UCSD-AML1 (cell line): ENCODE results near the gene HIF1AN.

ENCODE experiments used
- DNase-seq: peaks from one replicate; lab custom pipeline; 2025; ENCODE audit not compliant: unreplicated experiment; lab: John Stamatoyannopoulos, UW

HIF1AN gene

GRCh38 chr10:100520811-100521210 lies 14.9 kb upstream of the HIF1AN start:
- DNase-seq = no peak

DNA sequence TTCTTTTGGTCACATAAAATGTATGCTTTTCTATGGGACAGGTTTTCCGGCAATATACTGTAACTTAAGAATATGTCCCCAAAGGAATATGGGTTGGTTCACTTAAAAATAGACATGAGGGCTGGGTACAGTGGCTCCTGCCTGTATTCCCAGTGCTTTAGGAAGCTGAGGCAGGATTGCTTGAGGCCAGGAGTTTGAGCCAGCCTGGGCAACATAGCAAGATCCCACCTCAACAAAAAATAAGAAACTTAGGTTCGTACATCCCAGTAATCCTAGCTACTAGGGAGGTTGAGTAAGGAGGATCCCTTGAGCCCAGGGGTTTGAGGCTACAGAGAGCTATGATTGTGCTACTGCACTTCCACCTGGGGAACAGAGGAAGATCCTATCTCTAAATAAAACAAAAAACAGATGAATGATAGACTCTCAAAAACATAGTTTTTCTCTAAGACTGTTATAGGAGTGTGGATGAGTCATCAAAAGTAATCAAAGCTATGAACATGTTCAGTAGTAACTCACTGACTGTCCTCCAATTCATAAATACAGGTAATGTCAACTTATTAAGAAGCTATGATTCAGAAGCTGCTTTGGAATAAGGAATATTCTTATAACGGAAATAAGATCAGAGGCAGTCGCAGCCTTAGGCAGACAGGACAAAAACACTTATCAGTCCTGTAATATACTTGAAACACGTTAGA lies 13.5 kb upstream of the HIF1AN start:
- no peak for DNase-seq

- no peak for DNase-seq
Observed at GRCh38 chr10:100522945-100523344, 12.8 kb upstream of the HIF1AN start.

DNA sequence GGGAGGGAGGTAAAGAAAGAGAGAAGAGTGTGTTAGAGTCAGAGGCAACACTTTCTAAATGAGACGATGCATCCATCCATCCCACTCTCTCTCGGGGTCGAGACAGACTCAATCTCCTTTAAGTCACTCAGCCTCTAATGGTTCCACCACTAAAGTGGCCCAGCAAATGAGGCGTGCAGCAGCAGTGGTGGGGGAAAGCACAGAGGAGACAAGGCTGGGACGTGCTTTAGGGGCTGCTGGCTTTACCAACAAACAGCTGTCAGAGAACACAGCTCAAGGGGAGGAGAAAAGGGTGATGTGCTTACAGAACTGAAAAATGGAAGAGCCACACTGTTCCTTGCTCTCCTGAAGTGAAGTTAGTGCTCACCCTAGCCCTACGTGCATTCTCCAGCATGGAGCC lies 11.5 kb upstream of the HIF1AN start:
- DNase-seq = no peak

GRCh38 chr10:100524638-100525037 lies 11.1 kb upstream of the HIF1AN start:
- DNase-seq = no peak

DNA sequence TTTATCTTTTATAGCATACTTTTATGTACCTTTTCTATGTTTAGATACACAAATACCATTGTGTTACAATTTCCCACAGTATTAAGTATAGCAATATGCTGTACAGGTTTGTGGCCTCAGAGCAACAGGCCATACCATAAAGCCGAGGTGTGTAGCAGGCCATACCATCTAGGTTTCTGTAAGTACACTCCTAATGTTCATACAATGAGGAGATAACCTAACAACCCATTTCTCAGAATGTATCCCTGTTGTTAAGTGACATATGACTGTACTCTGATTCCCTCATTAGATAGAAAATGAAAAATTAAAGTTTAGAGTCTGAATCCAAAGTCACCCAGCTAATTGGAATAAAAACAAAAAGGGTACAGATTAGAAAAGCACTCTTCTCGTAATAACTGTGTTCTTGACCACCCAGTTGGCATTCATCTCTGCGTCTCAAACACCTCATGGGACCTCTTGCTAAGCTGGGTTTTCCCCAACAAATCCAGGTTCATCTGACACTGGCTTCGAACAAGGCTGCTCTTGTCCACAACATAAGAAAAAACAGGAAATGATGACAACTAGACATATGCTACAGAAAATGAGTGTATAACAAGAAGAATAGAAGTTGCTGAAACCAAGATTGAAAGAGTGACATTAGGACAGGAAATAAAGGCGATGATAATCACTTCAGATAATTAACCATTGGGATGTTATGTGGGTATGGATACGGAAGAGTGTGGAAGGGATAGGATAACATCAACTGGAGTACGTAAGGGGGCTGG lies 7.4 kb upstream of the HIF1AN start:
- DNase-seq = no peak

- no peak for DNase-seq
Observed at GRCh38 chr10:100528921-100529474, 6.7 kb upstream of the HIF1AN start.

DNA sequence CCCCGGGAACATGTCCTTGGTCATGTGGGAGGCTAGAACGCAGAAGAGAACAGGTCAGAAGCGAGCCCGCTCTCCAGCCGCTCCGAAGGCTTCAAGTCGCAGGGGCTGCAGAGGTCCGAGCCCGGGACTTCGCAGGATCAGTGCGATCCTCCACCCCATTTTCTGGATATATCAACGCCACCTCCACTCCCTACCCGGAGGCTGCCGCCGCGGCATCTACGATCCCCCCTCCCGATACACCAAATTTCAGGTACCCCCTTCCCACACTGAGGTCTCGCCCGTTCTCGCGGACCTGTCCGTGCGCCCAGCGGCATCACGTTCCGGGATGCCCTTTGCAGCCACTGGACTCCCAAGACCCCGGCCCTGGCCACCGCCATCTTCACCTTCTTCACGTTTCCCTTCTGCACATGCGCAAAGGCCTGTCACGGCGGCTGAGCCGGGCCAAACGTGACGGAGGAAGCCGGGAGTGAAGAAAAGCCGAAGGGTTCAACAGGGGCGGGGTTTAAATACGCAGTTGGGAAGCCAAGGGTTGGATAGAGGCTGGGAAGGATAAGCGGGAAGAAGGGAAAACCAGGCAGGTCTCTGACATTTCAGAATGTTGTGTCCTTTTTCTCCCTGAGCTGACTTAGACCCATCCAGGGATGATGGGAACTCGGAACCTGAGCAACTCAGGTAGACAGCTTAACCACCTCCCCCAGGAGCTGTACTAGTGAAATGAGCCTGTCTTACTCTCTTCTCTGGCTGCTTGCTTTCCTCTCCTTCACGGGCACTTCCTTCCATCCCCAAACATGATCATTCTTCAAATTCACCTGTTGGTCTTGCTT lies 6.1 kb upstream of the HIF1AN start, which contains the start of gene NDUFB8:
NDUFB8 (minus strand) TSS at position 397 of the 824 bp plus-strand sequence; CDS start at position 377, 20 bp downstream.
- DNase-seq = peak; percentile 87

DNA sequence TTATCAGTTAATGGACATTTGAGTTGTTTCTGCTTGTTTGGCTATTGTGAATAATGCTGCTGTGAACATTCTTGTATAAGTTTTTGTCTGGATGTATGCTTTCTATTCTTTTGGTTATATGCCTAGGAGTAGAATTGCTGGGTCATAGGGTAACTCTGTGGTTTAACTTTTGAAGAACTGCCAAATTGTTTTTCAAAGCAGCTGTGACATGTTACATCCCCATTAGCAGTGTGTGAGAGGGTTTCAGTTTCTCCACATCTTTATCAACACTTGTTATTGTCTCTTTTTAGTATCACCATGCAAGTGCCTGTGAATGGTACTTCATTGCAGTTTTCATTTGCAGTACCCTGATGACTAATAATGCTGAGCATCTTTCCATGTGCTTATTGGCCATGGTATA lies 4.0 kb upstream of the HIF1AN start:
- no peak for DNase-seq

GRCh38 chr10:100534726-100535125 lies 1.0 kb upstream of the HIF1AN start:
- DNase-seq = no peak

DNA sequence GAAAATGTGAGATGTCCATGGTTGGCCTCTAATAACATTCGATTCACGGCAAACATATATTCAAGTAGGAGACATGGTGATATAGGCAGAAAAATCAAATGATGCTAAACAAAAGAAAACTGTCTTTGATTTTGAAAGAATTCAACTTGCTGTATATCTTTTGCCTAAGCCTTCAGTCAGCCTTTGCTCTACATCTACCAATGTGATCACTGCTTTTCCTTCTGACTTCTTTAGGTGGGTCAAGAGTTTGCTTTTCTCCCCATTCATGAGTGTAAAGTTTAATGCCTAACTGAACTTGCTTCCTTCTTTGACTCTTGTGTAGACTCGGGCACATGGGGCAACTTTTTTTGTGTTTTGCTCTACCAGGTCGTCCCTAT lies 417 bp upstream of the HIF1AN start:
- DNase-seq = no peak

DNA sequence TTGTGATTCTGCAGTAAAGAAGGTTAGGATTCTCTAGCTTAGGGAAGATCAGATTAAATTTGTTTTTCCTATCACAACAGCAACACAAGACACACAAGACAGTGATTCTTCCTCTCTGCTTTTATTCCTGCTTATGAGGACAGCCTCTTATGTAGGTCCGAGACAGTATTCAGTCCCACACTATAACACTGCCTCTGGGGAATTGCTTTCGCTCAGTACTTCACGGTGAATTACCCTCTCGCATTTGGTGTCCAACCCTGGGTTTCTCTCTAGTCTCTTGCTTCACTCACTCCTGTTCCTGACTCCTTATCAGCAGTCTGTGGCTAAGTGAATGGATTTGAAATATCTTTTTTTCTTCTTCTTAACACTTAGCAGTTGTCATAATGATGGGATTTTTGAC lies 1.7 kb downstream of the HIF1AN start:
- no peak for DNase-seq

DNA sequence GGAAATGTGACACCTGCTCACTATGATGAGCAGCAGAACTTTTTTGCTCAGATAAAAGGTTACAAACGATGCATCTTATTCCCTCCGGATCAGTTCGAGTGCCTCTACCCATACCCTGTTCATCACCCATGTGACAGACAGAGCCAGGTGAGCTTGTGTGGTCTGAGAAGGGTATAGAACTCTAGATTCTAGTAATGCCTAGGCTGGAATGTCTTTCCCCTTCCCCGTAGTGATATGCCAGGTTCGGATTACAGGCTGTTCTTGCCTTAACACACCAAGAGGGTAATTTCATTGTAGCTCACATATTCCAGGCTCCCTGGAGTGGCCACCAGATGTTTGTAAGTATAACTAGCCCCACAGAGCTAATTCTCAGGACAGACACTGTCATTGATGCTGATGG lies 9.2 kb downstream of the HIF1AN start:
- DNase-seq = no peak

DNA sequence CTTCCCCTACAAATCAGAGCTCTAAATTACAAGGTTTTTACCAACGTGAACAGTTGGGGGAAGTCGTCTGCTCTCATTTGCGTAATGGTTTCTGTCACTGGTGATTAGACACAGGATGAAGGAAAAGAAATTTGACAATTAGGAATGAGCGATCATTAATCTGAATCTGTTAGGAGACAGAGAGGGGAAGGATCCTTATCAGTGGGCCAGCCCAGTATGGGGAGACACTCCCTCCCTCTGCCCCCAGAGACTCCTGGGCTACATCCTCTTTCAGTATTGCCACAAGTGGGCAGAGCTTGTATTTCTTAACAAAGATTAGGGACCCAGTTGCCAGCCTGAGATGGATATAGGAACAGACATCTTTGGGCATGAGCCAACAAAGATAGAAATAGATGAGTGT lies 15.5 kb downstream of the HIF1AN start:
- DNase-seq = no peak

GRCh38 chr10:100551738-100552137 lies 16.0 kb downstream of the HIF1AN start:
- DNase-seq = no peak

GRCh38 chr10:100553929-100554328 lies 18.2 kb downstream of the HIF1AN start:
- no peak for DNase-seq

- DNase-seq = no peak
Observed at GRCh38 chr10:100554902-100555301, 19.2 kb downstream of the HIF1AN start.

GRCh38 chr10:100560248-100560647 lies 24.5 kb downstream of the HIF1AN start:
- DNase-seq = no peak

DNA sequence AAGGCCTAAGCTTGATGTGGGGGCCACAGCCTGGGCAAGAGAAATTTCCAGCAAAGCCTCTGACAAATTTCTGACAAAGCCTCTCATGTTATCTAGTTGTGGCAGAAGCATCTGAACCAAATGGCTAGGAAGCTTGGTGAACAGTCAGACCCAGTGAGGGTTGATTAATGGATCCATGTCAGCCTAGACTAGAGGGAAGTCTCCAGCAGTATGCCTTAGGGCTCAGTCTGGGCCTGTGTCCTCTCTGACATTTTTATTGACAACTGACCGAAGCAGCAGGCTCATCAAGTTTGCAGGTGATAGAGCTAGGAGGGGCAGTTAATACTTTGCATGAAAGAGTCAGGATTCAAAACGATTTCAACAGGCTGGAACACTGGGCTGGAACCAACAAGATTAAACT lies 25.3 kb downstream of the HIF1AN start:
- DNase-seq = no peak

DNA sequence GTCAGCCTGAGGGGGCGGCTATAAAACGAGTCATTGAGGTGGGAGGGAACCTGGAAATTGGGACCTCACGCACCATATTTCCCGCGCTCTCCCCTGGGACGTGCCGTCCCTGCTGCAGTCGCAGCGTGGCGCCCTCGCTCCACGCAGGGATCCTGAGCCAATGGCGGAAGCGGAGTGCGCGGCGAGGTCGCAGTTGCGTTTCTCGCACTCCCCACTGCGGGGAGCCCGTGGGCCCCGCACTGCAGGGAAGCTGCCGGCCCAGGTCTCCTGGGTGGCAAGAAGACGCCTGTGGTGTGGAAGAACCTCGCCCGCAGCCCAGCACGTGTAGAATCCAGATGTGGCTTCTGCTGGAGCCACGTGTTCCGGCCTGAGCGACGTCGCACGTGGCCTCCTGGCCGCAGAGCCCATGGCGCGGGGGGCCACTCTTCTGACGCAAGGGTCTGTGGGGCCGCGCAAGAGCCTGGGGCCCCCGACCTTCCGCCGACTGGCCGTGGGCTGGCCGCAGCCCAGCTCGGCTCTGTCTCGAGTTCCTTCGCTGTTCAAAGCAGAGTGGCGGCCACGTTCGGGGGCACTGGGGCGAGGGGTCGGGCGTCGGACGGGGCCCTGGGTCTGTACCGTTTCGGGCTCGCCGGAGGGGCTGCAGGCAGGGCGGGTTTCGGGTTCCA lies 26.4 kb downstream of the HIF1AN start:
- DNase-seq = no peak
